H9 (cell line): ENCODE data around the gene LLCFC1. TPM values are rescaled to one million over a fixed set of nuclear protein-coding genes. Genes with fewer than 3 reads are reported as not detected.

ENCODE experiments used
- DNase-seq: peaks from one replicate; pipeline ENCODE4 v3.0.0-alpha.2; 2017
- H2AFZ ChIP-seq: one replicate; pipeline ENCODE4 v1.6.1; 2013; ENCODE audit warnings: mild to moderate bottlenecking, low read length, control low read depth, moderate library complexity
- H2AK5ac ChIP-seq: 2 replicates; pipeline ENCODE4 v1.6.1; 2013; ENCODE audit warnings: low read length, control low read depth, mixed read lengths; ENCODE audit not compliant: insufficient read length
- H2BK120ac ChIP-seq: one replicate; pipeline ENCODE4 v1.6.1; 2013; ENCODE audit warnings: low read depth, mild to moderate bottlenecking, low read length, control low read depth, inconsistent platforms; ENCODE audit not compliant: poor library complexity, severe bottlenecking
- H2BK12ac ChIP-seq: 2 replicates; pipeline ENCODE4 v1.6.1; 2013; ENCODE audit warnings: low read length, control low read depth, mixed read lengths, low read depth; ENCODE audit not compliant: insufficient read length
- H2BK15ac ChIP-seq: 2 replicates; pipeline ENCODE4 v1.6.1; 2013; ENCODE audit warnings: low read depth, low read length, control low read depth
- H2BK20ac ChIP-seq: one replicate; pipeline ENCODE4 v1.6.1; 2013; ENCODE audit warnings: low read depth, mild to moderate bottlenecking, low read length, control low read depth, inconsistent platforms; ENCODE audit not compliant: poor library complexity, severe bottlenecking
- H2BK5ac ChIP-seq: 2 replicates; pipeline ENCODE4 v1.6.1; 2013; ENCODE audit warnings: low read length, control low read depth, mixed read lengths; ENCODE audit not compliant: insufficient read length
- H3K14ac ChIP-seq: 2 replicates; pipeline ENCODE4 v1.6.1; 2013; ENCODE audit warnings: low read length, control low read depth; ENCODE audit not compliant: insufficient read depth
- H3K18ac ChIP-seq: 2 replicates; pipeline ENCODE4 v1.6.1; 2013; ENCODE audit warnings: low read depth, mild to moderate bottlenecking, mixed read lengths, low read length, control low read depth; ENCODE audit not compliant: insufficient read length
- H3K23ac ChIP-seq: 2 replicates; pipeline ENCODE4 v1.6.1; 2013; ENCODE audit warnings: low read length, control low read depth, mixed read lengths, low read depth; ENCODE audit not compliant: insufficient read length
- H3K23me2 ChIP-seq: 2 replicates; pipeline ENCODE4 v1.6.1; 2013; ENCODE audit warnings: low read depth, mild to moderate bottlenecking, mixed read lengths, low read length, control low read depth; ENCODE audit not compliant: insufficient read length, poor library complexity, severe bottlenecking
- H3K27ac ChIP-seq: 2 replicates; pipeline ENCODE4 v1.5.1; 2013; ENCODE audit warnings: low read length, control low read depth, mixed read lengths, low read depth; ENCODE audit not compliant: insufficient read length
- H3K27me3 ChIP-seq: 2 replicates; pipeline ENCODE4 v1.6.1; 2013; ENCODE audit warnings: low read length, control low read depth, inconsistent platforms; ENCODE audit not compliant: insufficient read depth
- H3K4ac ChIP-seq: 2 replicates; pipeline ENCODE4 v1.6.1; 2013; ENCODE audit warnings: low read depth, mild to moderate bottlenecking, control low read depth, inconsistent platforms, low read length, moderate library complexity
- H3K4me1 ChIP-seq: 2 replicates; pipeline ENCODE4 v1.6.1; 2013; ENCODE audit warnings: low read length, control low read depth, inconsistent platforms; ENCODE audit not compliant: insufficient read depth
- H3K4me2 ChIP-seq: 2 replicates; pipeline ENCODE4 v1.6.1; 2013; ENCODE audit warnings: low read length, control low read depth, mixed read lengths; ENCODE audit not compliant: insufficient read length, insufficient read depth
- H3K56ac ChIP-seq: 2 replicates; pipeline ENCODE4 v1.6.1; 2013; ENCODE audit warnings: low read depth, mild to moderate bottlenecking, mixed read lengths, low read length, control low read depth; ENCODE audit not compliant: insufficient read length
- H3K79me1 ChIP-seq: 2 replicates; pipeline ENCODE4 v1.6.1; 2013; ENCODE audit warnings: low read depth, mild to moderate bottlenecking, moderate library complexity, low read length, control low read depth, inconsistent platforms; ENCODE audit not compliant: insufficient read depth, poor library complexity, severe bottlenecking
- H3K79me2 ChIP-seq: 2 replicates; pipeline ENCODE4 v1.6.1; 2013; ENCODE audit warnings: low read length, control low read depth, inconsistent platforms; ENCODE audit not compliant: insufficient read depth
- H3K9ac ChIP-seq: 2 replicates; pipeline ENCODE4 v1.6.1; 2013; ENCODE audit warnings: low read length, control low read depth, mixed read lengths; ENCODE audit not compliant: insufficient read length; ENCODE audit errors: extremely low read depth
- H3K9me3 ChIP-seq: one replicate; pipeline ENCODE4 v1.6.1; 2013; ENCODE audit warnings: low read depth, low read length, inconsistent platforms; ENCODE audit not compliant: control insufficient read depth
- H3T11ph ChIP-seq: one replicate; pipeline ENCODE4 v1.6.1; 2013; ENCODE audit warnings: mild to moderate bottlenecking, low read length, control low read depth, inconsistent platforms
- H4K20me1 ChIP-seq: one replicate; pipeline ENCODE4 v1.6.1; 2013; ENCODE audit not compliant: control insufficient read depth, insufficient read length, insufficient read depth
- H4K5ac ChIP-seq: 2 replicates; pipeline ENCODE4 v1.6.1; 2013; ENCODE audit warnings: low read depth, mild to moderate bottlenecking, mixed read lengths, low read length, control low read depth; ENCODE audit not compliant: insufficient read length
- H4K8ac ChIP-seq: replicated peaks from 2 replicates; pipeline ENCODE4 v1.6.1; 2013; ENCODE audit warnings: low read length, control low read depth, mixed read lengths, low read depth; ENCODE audit not compliant: insufficient read length
- H4K91ac ChIP-seq: 2 replicates; pipeline ENCODE4 v1.6.1; 2013; ENCODE audit warnings: low read depth, mild to moderate bottlenecking, moderate library complexity, mixed read lengths, low read length, control low read depth; ENCODE audit not compliant: insufficient read length
- H3K27ac Mint-ChIP-seq, 3 experiments: 2 replicates in 2 of 3; 3 replicates in 1 of 3; pipeline ENCODE4 v1.8.0; 2020 to 2021; ENCODE audit warnings: mixed read lengths in 3 of 3, mild to moderate bottlenecking in 1 of 3, moderate library complexity in 1 of 3
- H3K27me3 Mint-ChIP-seq: 2 replicates; pipeline ENCODE4 v1.8.0; 2021; ENCODE audit warnings: low read depth, mild to moderate bottlenecking, moderate library complexity, mixed read lengths
- H3K36me3 Mint-ChIP-seq, 3 experiments: 2 replicates in 2 of 3; 3 replicates in 1 of 3; pipeline ENCODE4 v1.8.0; 2020 to 2021; ENCODE audit warnings: low read depth in 3 of 3, mixed read lengths in 3 of 3; ENCODE audit not compliant: insufficient read depth in 1 of 3
- H3K4me1 Mint-ChIP-seq, 2 experiments: 2 replicates each; pipeline ENCODE4 v1.8.0; 2020; ENCODE audit warnings: mixed read lengths in 2 of 2
- H3K4me3 Mint-ChIP-seq, 2 experiments: 2 replicates in 1 of 2; 3 replicates in 1 of 2; pipeline ENCODE4 v1.8.0; 2020 to 2021; ENCODE audit warnings: mild to moderate bottlenecking in 2 of 2, mixed read lengths in 2 of 2, moderate library complexity in 1 of 2
- H3K9me3 Mint-ChIP-seq, 2 experiments: 2 replicates in 1 of 2; 3 replicates in 1 of 2; pipeline ENCODE4 v1.8.0; 2020; ENCODE audit warnings: mild to moderate bottlenecking in 2 of 2, mixed read lengths in 2 of 2, moderate library complexity in 1 of 2
- CTCF ChIP-seq: fragments of 200-600 bp; sonication (generic); conservative IDR thresholded peaks from 3 replicates; pipeline ENCODE4 v1.8.0; 2021; ENCODE audit warnings: antibody characterized with exemption, mild to moderate bottlenecking
- WGBS: extraction: QIAGEN DNeasy Blood & Tissue Kit; methylation state at CpG from one replicate; pipeline ENCODE4 v1.1.7; 2013; ENCODE audit warnings: missing lambda C conversion rate, low lambda C conversion rate, mixed read lengths; ENCODE audit not compliant: insufficient read length; ENCODE audit errors: extremely low coverage; 5-methylcytosine and 5-hydroxymethylcytosine counted together
- total RNA-seq: library from RNA; stranded (reverse); gene quantifications from 2 replicates; pipeline ENCODE4 v1.2.1, GENCODE V29; 2021

Gene LLCFC1
- total RNA-seq, 1 experiment from 2014 or later = not detected

- Histone ChIP-seq H2BK20ac (no peak overlapping the region), H3K9me3 (no peaks in the 10 kb centered on the region), H3K27me3 (no peaks in the 10 kb centered on the region), H3K4ac (no peak overlapping the region), H3K56ac (no peak overlapping the region), H3K9ac (no peak overlapping the region), H3K23me2 (no peaks in the 10 kb centered on the region), H4K5ac (no peak overlapping the region), H4K91ac (no peak overlapping the region), H3T11ph (no peak overlapping the region), H3K27ac (no peak overlapping the region), H2AFZ (no peak overlapping the region), H3K79me2 (no peaks in the 10 kb centered on the region), H2AK5ac (no peak overlapping the region), H4K8ac (no peak overlapping the region), H3K4me2 (no peak overlapping the region), H3K14ac (no peak overlapping the region), H3K18ac (no peak overlapping the region), H2BK12ac (no peak overlapping the region), H3K23ac (no peak overlapping the region), H3K79me1 (no peaks in the 10 kb centered on the region), H2BK120ac (no peak overlapping the region), H3K4me1 (no peaks in the 10 kb centered on the region), H4K20me1 (no peaks in the 10 kb centered on the region), H2BK5ac (no peak overlapping the region), H2BK15ac (no peak overlapping the region)
- WGBS = no CpG with 5 or more reads among the region's 1 CpG
- Mint-ChIP-seq H3K36me3 (no peaks in the 10 kb centered on the region), H3K27ac (no peak overlapping the region), H3K4me3 (no peak overlapping the region), H3K27me3 (peaks cover 9% of the 10 kb centered on the region), H3K9me3 (peaks cover 0 to 9% of the 10 kb centered on the region in 2 experiments; a peak in 4 of 5 replicates), H3K4me1 (no peaks in the 10 kb centered on the region)
- no peak for TF ChIP-seq CTCF
- DNase-seq = no peak
These were observed 45.0 kb downstream of the LLCFC1 start for GRCh38 chr7:142984297-142984696.

Other genes starting within 250 kb of the LLCFC1 start
- gene PRSS1, start 190.0 kb upstream of the LLCFC1 start, total RNA-seq = not detected in 2 replicates
- not detected in 2 replicates for gene PRSS2, start 168.5 kb upstream of the LLCFC1 start, total RNA-seq
- gene EPHB6, start 84.4 kb upstream of the LLCFC1 start, total RNA-seq = 9.7 and 11.6 TPM in 2 replicates
- gene TRPV6, start 53.7 kb upstream of the LLCFC1 start, total RNA-seq = 0.61 and 0.81 TPM in 2 replicates
- not detected in 2 replicates for gene TRPV5, start 5.7 kb upstream of the LLCFC1 start, total RNA-seq
- 0.72 and 1.5 TPM in 2 replicates for gene KEL, start 22.9 kb downstream of the LLCFC1 start, total RNA-seq
- gene OR9A2, start 87.6 kb downstream of the LLCFC1 start, total RNA-seq = not detected in 2 replicates
- not detected in 2 replicates for gene OR6V1, start 112.9 kb downstream of the LLCFC1 start, total RNA-seq
- gene PIP, start 192.6 kb downstream of the LLCFC1 start, total RNA-seq = not detected in 2 replicates
- gene TAS2R39, start 243.9 kb downstream of the LLCFC1 start, total RNA-seq = not detected in 2 replicates